Activated effector memory CD4-positive, alpha-beta T cell treated with anti-CD3 and anti-CD28 coated beads, Interleukin-2, amount 50 U/mL, for 16 hours (primary cell): ENCODE results near the gene TTN.
"Not testable (repeated sequence)": the region's sequence is repeated elsewhere in the genome, so short reads cannot be mapped to it uniquely, and the experiment has no call there.

Experiments
- DNase-seq: peaks from one replicate; pipeline ENCODE4 v3.0.0-alpha.2; 2020

Gene TTN

DNA sequence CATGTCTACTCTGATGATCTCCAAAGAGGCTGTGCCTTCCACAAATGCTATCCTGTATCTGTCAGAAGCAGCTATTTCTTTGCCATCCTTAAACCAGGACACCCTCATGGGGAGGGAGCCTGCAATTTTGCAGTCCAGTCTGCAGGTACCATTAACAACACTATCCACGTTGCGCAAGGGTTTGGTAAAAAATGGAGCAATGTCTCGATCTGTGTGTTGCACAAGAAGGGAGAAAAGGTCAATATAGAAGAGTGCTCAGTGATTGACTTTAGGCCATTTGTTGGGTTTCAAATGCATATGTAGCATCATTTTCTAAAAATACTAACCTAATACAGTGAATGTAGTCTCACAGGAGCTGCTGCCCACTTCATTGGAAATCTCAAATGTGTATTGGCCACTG is 74.3 kb downstream of the TTN start:
- no peak for DNase-seq

DNA sequence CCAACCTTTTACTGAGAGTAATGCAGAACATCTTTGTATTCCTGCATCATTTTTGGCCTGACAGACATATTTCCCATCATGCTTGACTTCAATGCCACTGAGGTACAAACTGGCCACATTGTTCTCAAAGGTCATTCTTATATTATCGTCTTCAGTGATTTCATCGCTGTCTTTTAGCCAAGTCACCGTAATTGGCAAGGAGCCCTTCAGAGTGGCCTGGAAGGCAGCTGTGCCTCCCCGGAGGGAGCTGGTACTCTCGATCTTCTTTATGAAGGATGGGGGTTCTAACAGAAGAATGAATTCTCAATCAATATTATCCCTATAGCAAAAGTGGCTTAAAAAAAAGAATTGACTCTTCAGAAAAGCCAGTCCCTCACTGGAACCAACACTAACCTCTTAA is 75.9 kb downstream of the TTN start:
- DNase-seq: no peak

DNA sequence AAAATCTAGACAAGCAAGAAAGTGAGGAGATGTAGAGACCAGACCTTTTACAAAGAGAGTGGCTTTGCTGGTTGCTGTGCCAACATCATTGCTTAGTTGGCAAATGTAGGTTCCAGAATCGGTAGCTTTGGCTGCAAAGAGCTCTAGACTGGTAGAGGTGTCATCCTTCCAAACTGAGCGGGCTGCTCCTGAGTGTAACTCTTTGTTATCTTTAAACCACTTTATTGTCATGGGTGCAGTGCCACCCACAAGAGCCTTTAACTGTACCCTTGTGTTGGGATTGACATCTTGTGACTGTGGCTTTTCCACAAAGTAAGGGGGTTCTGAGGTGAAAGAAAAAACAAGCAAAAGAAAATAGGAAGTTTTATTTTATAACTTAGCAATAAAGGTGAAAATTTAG is 77.2 kb downstream of the TTN start:
- DNase-seq: no peak

DNA sequence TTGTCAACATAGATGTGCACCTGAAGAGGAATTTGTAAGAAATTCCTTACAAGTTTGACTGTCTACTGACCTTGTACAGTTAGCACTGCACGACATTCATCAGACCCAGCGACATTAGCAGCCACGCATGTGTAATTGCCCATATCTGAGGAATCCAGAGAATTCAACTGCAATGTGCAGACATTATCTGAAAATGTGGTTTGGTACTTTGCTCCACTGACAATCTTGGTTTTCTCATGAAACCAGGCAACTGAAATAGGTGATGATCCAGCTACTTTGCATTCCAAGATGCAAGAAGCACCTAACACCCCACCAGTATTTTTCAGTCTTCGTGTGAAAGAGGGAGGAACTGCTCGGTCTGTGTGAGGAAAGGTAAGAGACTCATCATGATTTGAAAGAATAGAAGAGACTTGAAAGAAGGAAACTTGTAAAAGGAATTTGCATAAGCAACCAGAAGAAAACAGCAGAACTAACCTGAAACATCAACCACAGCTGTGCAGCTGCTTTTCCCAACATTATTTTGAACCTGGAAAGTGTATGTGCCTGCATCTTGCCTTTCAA is 83.4 kb downstream of the TTN start:
- DNase-seq: no peak

DNA sequence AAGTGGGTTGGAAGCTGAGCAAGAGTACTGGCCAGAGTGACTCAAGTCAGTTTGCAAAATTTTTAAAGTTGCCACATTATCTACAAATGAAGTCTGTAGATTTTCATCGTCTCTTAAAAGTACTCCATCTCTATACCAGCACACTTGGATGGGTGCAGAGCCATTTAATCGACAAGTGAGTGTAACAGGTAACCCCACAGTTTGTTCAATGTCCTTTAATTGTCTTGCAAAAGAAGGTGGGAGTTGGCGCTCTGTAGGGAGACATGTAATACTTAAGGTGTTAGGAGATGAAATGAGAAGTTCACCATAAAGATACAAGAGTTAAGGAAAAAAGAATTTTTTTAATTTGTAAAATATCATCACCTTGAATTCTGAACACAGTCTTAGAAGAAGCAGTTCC is 84.9 kb downstream of the TTN start:
- no peak for DNase-seq

- DNase-seq: no peak
Measured at GRCh38 chr2:178718988-178719387, 88.2 kb downstream of the TTN start.

DNA sequence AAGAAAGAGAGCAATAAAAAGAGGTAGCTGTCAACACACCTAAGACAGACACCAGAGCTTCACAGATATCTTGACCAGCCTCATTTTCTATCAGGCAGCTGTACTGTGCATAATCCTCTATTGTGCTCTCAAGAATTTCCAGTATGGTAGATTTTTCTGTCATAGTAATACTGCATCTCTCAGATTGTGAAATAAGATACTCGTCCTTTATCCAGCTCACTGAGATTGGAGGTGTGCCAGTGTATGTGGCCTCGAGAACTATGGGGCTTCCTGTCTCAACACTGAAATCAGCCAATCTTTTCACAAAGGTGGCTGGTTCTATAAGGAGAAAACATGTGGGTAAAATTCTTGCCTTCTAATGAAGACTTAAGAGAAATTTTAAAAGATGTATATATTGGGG is 88.9 kb downstream of the TTN start:
- DNase-seq: no peak

- no peak for DNase-seq
Measured at GRCh38 chr2:178716394-178716793, 90.8 kb downstream of the TTN start.

DNA sequence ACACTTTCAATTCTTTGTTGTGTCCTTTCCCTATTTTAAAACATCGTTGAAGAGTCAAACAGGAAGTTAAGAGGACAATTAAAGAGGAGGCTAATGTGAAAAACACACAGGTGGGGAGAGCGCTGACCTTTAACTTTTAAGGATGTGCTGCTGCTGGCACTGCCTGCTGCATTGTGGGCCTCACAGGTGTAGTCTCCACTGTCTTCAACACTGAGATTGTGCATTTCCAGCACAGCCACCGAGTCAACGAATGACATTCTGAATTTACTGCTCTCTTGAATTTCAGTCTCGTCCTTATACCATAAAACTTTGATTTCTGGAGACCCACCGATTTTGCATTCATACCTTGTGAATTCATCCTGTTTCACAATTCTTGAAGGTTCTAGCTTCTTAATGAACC is 91.9 kb downstream of the TTN start:
- no peak for DNase-seq

DNA sequence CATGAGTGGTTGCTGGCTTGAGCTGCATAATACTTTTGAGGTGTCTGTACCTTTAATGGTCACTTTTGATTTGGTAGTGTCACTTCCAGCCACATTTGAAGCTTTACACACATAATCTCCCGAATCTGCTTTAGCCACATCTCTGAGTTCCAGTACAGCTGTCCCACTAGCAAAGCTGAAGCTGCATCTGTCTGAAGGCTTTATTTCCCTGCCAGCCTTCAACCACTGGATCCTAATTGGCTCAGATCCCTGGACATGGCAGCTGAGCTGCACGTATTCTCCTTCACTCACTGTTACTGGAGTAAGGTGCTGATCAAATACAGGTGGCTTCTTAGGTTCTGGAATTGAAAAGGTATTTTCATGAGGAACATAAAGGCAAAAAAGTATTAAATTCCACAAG is 99.7 kb downstream of the TTN start:
- no peak for DNase-seq

DNA sequence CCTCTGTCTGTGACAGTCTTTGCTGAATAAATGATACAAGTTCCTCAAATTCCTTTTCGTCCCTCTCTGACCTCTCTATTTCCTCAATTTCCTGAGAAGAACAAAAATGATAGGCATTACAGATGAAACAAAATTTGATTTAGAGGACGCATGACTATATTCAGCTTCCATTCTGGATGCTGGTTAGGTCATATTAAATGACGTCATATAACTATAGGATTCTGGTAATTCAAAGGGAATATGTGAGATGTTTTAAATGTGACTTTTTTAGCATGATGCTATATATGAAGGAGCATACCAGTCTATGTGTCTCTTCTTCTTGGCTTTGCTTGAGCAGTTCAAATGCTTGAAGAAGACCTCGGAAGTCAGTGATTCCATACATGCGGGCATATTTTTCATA is 102.3 kb downstream of the TTN start:
- DNase-seq: no peak

DNA sequence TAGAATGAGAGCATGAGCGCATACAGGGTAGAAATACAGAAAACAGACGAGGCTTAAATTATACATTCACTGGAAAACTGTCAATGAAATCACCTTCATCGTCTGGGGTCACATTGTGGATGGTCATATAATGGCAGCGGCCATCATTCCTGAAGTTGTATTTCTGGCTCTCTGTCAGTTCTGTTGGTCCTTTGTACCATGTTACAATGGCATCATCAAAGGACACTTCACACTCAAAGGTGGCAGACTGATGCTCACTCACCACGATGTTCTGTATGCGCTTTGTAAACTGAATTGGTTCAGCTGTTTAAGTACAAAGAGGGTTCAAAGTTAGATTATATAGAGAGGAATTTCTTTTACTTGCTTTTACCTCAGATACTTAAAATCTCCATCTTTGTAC is 104.9 kb downstream of the TTN start:
- DNase-seq: no peak

DNA sequence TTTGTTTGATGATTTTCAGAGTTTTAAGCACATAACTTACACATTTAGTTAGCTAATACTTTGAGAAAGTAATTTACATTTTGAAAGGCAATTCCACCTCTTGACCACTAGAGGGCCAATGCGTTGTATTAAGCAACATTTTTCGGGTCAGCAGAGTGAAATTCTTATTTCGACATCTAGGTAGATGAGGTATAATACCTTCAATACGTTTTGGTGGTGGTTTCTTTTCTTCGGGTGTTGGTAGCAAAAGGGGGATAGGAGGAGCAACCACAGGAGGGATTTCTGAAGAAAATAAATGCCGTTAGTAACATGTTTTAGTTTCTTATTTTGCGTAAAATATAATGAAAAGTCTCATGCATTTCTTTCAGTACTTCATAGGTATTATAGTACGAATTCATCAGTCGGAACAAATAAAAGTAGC is 106.3 kb downstream of the TTN start:
- DNase-seq: no peak

DNA sequence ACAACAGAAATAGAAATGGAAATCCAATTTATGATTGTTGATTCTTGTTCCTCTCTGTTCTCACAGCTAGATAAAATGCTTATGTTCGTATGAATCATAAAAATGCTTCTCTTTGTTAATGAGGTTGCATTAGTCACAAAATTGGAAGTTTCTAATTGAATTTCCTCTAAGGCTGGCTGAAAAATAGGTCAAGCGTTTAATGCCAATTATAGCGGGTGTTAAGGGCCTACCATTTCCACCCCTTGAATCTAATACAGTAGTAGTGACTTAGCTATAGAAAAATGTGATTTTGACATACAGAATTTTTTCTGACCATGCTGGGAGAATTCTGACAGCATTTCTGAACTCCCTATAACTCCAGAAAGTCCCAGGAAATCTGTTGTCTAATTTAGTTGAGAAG is 107.1 kb downstream of the TTN start:
- no peak for DNase-seq

DNA sequence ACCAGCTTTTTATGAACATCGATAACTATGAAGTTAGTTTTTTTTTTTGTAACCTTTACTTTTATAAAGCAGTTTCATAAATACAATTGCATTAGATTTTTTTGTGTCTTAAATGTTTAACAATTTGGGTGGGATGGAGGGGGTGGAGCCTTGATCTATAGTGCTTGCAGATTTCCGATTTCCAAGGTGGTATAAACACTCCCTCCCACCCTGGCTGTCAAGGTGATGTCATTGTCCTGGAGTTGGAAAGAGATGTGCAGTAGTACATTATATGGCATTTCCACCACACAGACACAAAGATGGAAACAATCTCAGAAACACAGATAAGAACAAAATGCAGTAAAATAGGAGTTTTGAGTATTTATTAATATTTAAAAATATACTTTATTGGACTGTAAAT is 114.4 kb downstream of the TTN start:
- DNase-seq: no peak

DNA sequence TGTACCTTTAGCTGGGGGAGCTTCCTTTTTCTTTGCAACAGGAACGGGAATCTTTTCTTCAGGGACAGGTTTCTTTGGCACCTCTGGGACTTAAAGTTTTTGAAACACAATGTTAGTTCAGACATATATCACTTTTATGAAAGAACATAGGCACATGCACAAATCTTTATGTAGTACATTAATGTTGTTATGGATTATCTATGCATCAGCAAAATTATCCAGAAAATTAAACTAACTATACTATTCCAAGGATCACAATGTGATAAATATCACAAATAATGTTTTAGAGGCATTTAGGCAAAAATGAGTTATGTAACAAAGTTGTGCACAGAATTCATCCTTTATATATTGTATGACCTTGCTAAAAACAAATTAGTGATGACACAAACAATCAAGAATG is 117.4 kb downstream of the TTN start:
- DNase-seq: no peak

GRCh38 chr2:178683877-178684276 is 123.3 kb downstream of the TTN start:
- no peak for DNase-seq

- no peak for DNase-seq
Measured at GRCh38 chr2:178681081-178681480, 126.1 kb downstream of the TTN start.

DNA sequence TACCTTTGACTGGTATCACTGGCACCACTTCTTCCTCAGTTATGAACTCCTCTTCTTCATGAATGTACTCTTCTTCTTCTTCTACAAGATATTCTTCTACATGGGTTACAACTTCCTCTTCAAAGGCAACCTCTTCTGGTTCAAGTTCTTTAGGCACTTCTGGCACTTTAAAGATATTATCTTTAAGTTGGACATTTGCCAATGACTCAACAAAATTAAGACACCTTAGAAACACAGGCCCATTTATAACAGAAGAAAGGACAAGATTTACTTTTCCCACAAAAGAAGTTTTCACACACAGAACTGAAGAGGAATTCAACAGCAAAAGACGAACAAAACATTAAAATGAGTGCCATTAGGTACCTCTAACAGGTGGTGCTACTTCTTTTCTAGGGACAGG is 127.3 kb downstream of the TTN start:
- no peak for DNase-seq

- DNase-seq: no peak
Measured at GRCh38 chr2:178677599-178677998, 129.6 kb downstream of the TTN start.

DNA sequence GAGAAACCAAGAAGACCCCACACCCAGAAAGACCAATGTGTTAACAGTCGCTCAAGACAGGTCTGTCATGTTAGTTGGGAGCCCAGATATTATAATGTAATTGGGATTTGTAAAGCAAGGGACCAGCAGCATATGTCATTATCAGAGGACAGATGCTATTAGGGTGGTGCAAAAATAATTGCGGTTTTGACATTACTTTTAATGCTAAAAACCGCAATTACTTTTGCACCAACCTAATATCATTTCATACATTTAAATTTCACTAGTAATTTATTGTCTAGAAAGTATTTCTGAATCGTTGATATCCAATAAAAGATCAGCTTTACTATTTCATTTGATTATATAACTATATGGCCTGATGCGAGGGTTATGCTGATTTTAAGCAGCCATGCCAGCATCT is 131.2 kb downstream of the TTN start:
- DNase-seq: no peak

- no peak for DNase-seq
Measured at GRCh38 chr2:178674122-178674521, 133.1 kb downstream of the TTN start.

DNA sequence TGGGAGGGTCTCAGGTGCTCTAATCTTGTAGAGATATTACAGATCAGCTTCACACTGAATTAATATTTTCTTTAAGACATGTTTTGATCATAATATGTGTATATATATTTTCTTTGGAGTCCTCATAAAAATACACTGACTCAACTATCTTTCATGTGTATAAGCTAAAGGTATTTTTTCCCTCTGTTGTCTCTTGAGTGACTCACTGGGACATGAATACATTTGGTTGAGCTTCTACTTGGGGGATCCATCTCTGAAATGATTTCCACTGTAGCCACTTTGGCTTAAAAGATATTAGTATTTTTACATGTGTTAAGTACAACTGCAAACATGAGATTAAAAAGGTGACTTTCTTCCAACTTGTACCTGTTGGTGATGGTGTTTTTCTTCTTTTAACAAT is 140.8 kb downstream of the TTN start:
- DNase-seq: no peak

GRCh38 chr2:178658480-178658879 is 148.7 kb downstream of the TTN start:
- not testable (repeated sequence) for DNase-seq

- no peak for DNase-seq
Measured at GRCh38 chr2:178650554-178650953, 156.7 kb downstream of the TTN start.

DNA sequence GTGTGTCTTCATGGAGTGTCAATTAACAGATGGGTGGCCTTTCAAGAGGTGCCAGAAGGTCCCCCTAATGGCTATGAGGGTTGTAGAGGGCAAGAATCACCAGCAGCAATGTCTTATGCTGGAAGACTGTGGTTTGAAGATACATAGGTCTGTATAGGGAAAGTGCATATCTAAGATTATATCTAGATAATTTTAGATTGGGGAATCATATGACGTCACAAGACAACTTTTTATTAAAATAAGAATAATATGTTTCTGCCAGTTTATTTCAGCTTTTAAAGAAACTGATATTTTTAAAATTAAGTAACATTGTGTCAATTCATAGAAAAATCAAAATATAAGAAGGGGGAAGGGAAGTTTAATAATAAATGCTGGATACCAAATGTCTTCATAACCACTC is 162.3 kb downstream of the TTN start:
- DNase-seq: no peak
